SJCRH30 (cell line): Measurements from ENCODE around the gene MRPL55. TPM values are rescaled to one million over a fixed set of nuclear protein-coding genes. Genes with fewer than 3 reads are reported as not detected.
"Not testable (repeated sequence)": the region's sequence is repeated elsewhere in the genome, so short reads cannot be mapped to it uniquely, and the experiment has no call there.

ENCODE experiments used
- DNase-seq, 2 experiments: peaks; one replicate each; pipeline ENCODE4 v3.0.0-alpha.2; 2015 to 2020
- H3K27ac ChIP-seq: fragments of 250-450 bp; sonication (Bioruptor Pico); 2 replicates; pipeline ENCODE4 v1.5.1; 2020; ENCODE audit warnings: mild to moderate bottlenecking, moderate library complexity
- H3K27me3 ChIP-seq: fragments of 250-450 bp; sonication (Bioruptor Pico); 2 replicates; pipeline ENCODE4 v1.5.1; 2020; ENCODE audit warnings: mild to moderate bottlenecking, moderate library complexity
- H3K36me3 ChIP-seq: fragments of 250-450 bp; sonication (Bioruptor Pico); 2 replicates; pipeline ENCODE4 v1.5.1; 2020; ENCODE audit warnings: mild to moderate bottlenecking, moderate library complexity
- H3K4me1 ChIP-seq: fragments of 250-450 bp; sonication (Bioruptor Pico); 2 replicates; pipeline ENCODE4 v1.5.1; 2020; ENCODE audit warnings: mild to moderate bottlenecking, moderate library complexity
- H3K4me3 ChIP-seq: fragments of 250-450 bp; sonication (Bioruptor Pico); 2 replicates; pipeline ENCODE4 v1.5.1; 2020; ENCODE audit warnings: mild to moderate bottlenecking, moderate library complexity
- H3K9me3 ChIP-seq: fragments of 250-450 bp; sonication (Bioruptor Pico); replicated peaks from 2 replicates; pipeline ENCODE4 v1.5.1; 2020; ENCODE audit warnings: mild to moderate bottlenecking, moderate library complexity
- total RNA-seq: library from RNA; depleted of rRNA; stranded (reverse); fragments of >200 nt; shearing (Covaris generic); gene quantifications from 2 replicates; pipeline ENCODE4 v1.2.3, GENCODE V29; 2014

The MRPL55 gene
- total RNA-seq, 1 experiment from 2014 or later: 48.5 TPM

DNA sequence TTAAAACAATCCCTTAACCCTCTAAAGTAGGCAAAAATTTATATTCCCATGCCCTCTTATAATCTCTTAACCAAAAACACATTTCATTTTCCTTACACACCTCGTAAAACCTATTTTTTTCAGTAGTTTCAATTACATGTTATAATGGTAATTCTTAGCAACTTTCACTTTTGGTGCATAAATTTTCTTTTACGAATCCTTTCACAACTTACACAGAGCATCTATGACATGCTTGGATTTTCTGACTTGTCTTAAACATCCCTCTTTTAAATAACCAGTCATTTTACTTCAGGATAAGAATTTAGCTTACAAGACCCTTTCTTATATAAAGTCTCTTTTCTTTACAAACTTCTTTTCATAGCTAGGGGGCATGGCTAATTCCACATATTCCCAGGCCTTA is 8.9 kb upstream of the MRPL55 start:
- peaks cover 4% of the 10 kb centered on the region; the same call in 1 of the 2 replicates for H3K27me3 ChIP-seq
- peaks cover 4% of the 10 kb centered on the region for H3K9me3 ChIP-seq
- H3K4me1 ChIP-seq: no peaks in the 10 kb centered on the region
- no peak overlapping the region for H3K4me3 ChIP-seq
- no peak for DNase-seq
- H3K36me3 ChIP-seq: no peaks in the 10 kb centered on the region
- no peak overlapping the region for H3K27ac ChIP-seq

DNA sequence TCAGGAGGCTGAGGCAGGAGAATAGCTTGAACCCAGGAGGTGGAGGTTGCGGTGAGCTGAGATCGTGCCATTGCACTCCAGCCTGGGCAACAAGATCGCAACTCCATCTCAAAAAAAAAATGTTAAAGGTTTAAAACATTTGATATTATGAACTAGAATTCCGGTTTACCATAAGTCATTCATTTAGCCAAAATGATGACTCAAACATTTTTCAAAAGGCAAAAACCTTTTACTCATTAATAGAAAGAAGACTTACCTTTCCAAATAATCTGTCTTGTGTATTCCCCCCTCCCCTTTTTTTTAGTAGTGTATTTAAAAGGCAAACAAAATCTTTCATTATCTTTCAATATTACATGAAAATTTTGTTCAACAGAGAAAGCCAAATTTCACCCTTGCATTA is 8.2 kb upstream of the MRPL55 start:
- H3K4me1 ChIP-seq: no peaks in the 10 kb centered on the region
- no peaks in the 10 kb centered on the region for H3K27me3 ChIP-seq
- H3K27ac ChIP-seq: no peak overlapping the region
- H3K9me3 ChIP-seq: peaks cover 4% of the 10 kb centered on the region
- H3K4me3 ChIP-seq: no peak overlapping the region
- DNase-seq: no peak
- H3K36me3 ChIP-seq: no peaks in the 10 kb centered on the region

DNA sequence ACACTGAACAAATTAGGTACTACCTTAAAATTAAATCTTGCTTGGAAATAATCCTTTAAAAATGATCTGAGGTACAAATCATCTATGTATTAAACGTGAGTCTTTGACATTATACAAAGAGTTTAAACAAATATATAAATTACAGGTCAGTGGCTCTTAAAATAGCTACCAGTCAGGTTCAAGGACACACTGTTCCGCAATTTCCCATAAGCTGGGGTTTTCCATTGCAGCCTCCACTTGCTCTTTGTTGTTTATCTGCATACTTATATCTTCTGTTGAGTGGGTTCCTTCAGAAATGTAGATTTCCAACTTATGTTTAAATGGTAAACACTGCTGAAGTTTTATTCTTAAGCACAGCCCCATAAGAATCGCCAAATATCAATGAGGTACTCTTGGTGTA is 5.7 kb upstream of the MRPL55 start:
- H3K36me3 ChIP-seq: no peaks in the 10 kb centered on the region
- peaks cover 5% of the 10 kb centered on the region for H3K4me1 ChIP-seq
- H3K4me3 ChIP-seq: no peak overlapping the region
- no peak overlapping the region for H3K27ac ChIP-seq
- peaks cover 4% of the 10 kb centered on the region for H3K9me3 ChIP-seq
- H3K27me3 ChIP-seq: no peaks in the 10 kb centered on the region
- no peak for DNase-seq

DNA sequence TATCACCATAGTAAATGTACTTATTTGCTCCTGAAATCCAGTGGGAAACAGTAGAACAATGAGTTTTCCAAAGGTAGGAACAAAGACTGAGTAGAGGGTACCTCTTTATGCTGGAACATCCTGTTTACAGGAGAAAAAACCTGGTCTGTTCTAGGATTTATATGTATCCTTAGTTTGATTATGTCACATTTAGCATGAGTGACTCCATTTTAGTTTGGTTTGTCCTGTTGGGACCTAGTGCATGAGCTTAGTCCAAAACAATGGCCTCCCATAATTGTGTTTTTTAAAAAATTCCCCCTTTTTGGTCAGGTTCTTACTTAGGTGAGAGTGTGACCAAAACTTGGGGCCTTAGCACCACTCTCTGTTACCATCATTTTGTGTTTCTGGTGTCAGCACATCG is 3.5 kb upstream of the MRPL55 start:
- Histone ChIP-seq H3K9me3 (peaks cover 4% of the 10 kb centered on the region), H3K27me3 (no peaks in the 10 kb centered on the region), H3K4me3 (no peak overlapping the region), H3K36me3 (no peaks in the 10 kb centered on the region), H3K27ac (no peak overlapping the region), H3K4me1 (peaks cover 5% of the 10 kb centered on the region)
- DNase-seq: no peak

DNA sequence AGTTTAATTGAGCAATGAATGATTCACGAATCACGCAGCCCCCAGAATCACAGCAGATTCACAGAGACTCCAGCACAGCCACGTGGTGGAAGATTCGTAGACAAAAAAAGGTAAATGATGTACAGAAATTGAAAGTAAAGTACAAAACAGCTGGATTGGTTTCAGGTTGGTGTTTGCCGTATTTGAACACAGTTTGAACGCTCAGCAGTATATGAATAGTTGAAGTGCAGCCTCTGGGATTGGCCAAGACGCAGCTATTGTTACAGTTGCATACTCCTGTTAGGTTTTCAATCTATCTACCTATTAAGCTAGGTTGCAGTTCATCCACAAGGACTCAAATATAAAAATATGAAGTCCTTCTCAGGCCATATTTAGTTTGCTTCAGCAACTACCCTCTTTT is 3.1 kb upstream of the MRPL55 start:
- Histone ChIP-seq H3K4me3 (no peak overlapping the region), H3K4me1 (peaks cover 5% of the 10 kb centered on the region), H3K36me3 (no peaks in the 10 kb centered on the region), H3K9me3 (peaks cover under 1% of the 10 kb centered on the region), H3K27me3 (no peaks in the 10 kb centered on the region), H3K27ac (no peak overlapping the region)
- DNase-seq: no peak

DNA sequence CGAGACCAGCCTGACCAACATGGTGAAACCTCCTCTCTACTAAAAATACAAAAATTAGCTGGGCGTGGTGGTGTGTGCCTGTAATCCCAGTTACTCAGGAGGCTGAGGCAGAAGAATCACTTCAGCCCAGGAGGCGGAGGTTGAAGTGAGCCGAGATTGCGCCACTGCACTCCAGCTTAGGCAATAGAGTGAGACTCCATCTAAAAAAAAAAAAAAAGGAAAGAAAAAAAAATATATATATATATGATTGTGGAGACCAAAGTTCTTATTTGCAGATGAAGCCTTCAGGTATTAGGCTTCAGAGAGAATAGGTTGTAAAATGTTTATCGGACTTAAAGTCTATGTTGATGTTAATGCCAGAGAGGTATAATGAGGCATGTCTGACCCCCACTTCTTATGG is 2.2 kb upstream of the MRPL55 start:
- H3K4me1 ChIP-seq, H3K27me3 ChIP-seq, H3K36me3 ChIP-seq, H3K9me3 ChIP-seq, DNase-seq, H3K4me3 ChIP-seq, H3K27ac ChIP-seq: not testable (repeated sequence)

DNA sequence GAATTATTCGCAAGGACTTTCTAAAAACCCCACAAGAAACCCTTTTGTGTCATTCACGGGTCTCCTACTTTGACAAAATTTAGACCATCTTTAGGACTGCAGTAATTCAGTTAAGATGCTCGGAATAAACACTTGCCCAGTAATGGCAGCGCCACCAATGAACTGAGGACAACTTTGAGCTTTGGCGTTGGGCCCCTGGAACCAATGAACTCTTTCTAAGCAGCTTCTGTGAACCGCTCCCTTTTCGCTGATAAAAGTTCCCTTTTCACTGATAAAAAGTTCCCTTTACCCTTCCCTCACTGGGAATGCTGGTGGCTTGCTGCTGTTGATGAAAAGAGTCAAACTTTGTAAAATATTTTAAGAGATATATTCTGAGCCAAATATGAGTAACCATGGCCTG is 1.5 kb upstream of the MRPL55 start:
- H3K27me3 ChIP-seq: no peaks in the 10 kb centered on the region
- H3K36me3 ChIP-seq: 0 out of 2 replicates have a peak, but pooled peaks cover 2% of the 10 kb centered on the region
- H3K4me1 ChIP-seq: peaks cover 5% of the 10 kb centered on the region
- H3K27ac ChIP-seq: peak overlapping the region; percentile 91
- peak overlapping the region; percentile 94 for H3K4me3 ChIP-seq
- no peaks in the 10 kb centered on the region; the same call in none of the 2 replicates for H3K9me3 ChIP-seq
- DNase-seq: no peak

DNA sequence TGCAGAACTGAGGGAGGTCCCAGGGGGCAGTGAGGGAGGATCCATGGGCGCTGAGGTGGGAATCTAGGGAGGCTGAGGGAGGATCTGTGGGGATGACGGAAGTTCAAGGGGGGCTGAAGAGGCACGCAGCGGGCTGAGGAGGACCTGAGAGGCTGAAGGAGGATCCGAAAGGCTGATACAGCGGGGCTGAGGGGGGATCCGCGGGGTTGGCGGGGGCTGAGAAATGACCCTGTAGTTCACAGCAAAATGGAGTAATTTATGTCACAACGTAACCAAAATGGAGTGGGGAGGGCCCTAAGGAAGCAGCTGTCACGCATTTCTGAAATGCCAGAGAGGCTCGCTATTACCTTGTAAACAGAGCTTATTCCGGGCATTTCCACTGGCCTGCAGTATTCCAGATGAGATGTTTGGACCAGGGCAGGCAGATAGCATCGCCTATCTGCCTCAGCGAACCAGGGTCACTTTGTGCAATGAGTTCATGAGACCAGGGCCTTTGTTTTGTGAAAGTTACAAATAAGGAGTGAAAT is 926 bp upstream of the MRPL55 start:
- H3K27me3 ChIP-seq: no peaks in the 10 kb centered on the region
- DNase-seq: peak; percentile 75 to 76
- 0 out of 2 replicates have a peak, but pooled peaks cover 2% of the 10 kb centered on the region for H3K36me3 ChIP-seq
- H3K27ac ChIP-seq: peak overlapping the region; percentile 91
- no peaks in the 10 kb centered on the region; the same call in none of the 2 replicates for H3K9me3 ChIP-seq
- H3K4me3 ChIP-seq: peak overlapping the region; percentile 94
- H3K4me1 ChIP-seq: peaks cover 5% of the 10 kb centered on the region

DNA sequence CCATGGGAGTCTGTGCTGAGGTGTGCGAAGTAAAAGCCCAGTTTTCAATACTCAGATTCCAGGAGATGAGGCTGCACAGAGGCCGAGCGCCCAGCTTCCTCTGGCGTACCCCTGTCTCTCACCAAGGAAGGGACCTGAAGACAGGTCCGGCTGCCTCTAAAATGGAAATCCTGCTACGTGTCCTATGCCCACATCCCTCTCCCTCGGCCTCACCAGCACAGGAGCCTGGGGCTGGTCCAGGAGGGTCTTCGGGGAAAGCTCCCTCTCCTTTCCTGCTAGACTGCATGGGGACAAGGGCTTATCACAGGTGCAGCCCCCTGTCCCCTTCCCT is 392 bp downstream of the MRPL55 start:
- no peaks in the 10 kb centered on the region; the same call in none of the 2 replicates for H3K9me3 ChIP-seq
- 0 out of 2 replicates have a peak, but pooled peaks cover 2% of the 10 kb centered on the region for H3K36me3 ChIP-seq
- peak overlapping the region; percentile 94 for H3K4me3 ChIP-seq
- H3K27me3 ChIP-seq: no peaks in the 10 kb centered on the region
- no peak for DNase-seq
- H3K4me1 ChIP-seq: peaks cover 5% of the 10 kb centered on the region
- peak overlapping the region; percentile 91 for H3K27ac ChIP-seq

DNA sequence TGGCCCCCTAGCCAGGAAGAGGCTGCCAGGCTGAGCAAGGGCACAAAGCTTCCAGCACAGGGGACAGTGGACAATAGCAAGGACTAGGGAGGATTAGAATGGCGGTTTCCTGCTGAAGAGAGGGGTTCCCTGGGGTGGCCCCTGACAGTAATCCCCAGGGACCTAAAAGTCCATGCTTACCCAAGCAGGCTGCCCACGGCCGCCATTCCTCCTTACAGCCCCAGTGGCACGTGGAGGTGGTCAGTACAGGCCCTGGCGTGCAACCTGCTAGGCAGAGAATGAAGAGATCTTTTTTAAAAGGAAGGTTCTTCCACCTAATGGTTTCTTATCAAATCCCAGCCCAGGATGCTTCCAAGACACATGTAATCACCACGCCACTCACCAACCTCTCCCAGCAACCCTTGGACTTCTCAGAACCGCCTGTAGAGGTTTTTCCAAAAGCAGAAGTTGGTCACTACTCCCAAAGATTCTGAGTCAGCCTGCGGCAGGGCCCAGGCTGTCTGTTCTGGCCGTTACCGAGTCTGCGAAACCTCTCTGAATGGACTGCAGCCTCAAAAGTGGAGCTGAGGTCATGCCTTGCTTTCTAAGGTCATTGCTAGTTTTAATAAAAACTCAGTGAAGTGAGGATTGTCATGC is 926 bp downstream of the MRPL55 start:
- H3K27ac ChIP-seq: no peak overlapping the region

DNA sequence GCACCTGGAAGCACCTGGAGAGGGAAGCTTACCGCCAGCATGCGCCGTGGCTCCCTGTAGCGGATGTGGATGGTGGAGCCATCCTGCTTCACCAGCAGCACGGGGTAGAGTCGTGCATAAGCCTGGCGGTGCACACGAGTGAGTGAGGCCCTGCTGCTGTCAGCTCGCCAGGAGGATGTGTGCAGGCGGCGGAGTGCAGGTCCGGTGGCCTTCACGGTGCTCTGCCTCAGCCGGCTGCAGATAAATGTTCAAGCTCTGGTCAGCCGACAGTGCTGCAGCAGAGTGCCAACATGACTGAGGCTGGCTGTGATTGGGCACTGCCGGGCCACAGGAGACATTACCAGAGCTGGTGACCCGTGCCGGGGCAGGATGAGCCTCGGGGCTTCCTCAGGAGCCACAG is 1.5 kb downstream of the MRPL55 start:
- Histone ChIP-seq H3K36me3 (0 out of 2 replicates have a peak, but pooled peaks cover 2% of the 10 kb centered on the region), H3K27me3 (no peaks in the 10 kb centered on the region), H3K9me3 (no peaks in the 10 kb centered on the region; the same call in 1 of the 2 replicates), H3K27ac (no peak overlapping the region), H3K4me1 (peaks cover 5% of the 10 kb centered on the region), H3K4me3 (no peak overlapping the region)
- DNase-seq: no peak

More for the DNA sequence above, 926 bp downstream of the MRPL55 start:
- no peaks in the 10 kb centered on the region for H3K27me3 ChIP-seq
- peaks cover 5% of the 10 kb centered on the region for H3K4me1 ChIP-seq
- no peak for DNase-seq
- peak overlapping the region; percentile 94 for H3K4me3 ChIP-seq
- H3K9me3 ChIP-seq: no peaks in the 10 kb centered on the region; the same call in 1 of the 2 replicates
- H3K36me3 ChIP-seq: 0 out of 2 replicates have a peak, but pooled peaks cover 2% of the 10 kb centered on the region

DNA sequence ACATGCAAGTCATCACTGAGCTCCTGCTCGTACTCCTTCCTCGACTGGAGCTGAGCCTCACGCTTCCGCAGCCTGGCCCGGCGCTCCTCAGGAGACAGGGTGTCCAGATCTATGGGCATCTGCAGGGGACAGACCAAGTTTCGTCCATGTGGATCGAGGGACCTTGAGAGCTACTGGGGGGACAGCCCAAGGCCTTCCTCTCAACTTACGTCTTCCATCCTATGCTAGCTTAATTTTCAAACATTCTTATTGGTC is 2.4 kb downstream of the MRPL55 start:
- Histone ChIP-seq H3K27me3 (no peaks in the 10 kb centered on the region), H3K4me1 (peaks cover 5% of the 10 kb centered on the region), H3K4me3 (no peak overlapping the region), H3K9me3 (no peaks in the 10 kb centered on the region), H3K36me3 (0 out of 2 replicates have a peak, but pooled peaks cover 2% of the 10 kb centered on the region), H3K27ac (no peak overlapping the region)
- DNase-seq: no peak

DNA sequence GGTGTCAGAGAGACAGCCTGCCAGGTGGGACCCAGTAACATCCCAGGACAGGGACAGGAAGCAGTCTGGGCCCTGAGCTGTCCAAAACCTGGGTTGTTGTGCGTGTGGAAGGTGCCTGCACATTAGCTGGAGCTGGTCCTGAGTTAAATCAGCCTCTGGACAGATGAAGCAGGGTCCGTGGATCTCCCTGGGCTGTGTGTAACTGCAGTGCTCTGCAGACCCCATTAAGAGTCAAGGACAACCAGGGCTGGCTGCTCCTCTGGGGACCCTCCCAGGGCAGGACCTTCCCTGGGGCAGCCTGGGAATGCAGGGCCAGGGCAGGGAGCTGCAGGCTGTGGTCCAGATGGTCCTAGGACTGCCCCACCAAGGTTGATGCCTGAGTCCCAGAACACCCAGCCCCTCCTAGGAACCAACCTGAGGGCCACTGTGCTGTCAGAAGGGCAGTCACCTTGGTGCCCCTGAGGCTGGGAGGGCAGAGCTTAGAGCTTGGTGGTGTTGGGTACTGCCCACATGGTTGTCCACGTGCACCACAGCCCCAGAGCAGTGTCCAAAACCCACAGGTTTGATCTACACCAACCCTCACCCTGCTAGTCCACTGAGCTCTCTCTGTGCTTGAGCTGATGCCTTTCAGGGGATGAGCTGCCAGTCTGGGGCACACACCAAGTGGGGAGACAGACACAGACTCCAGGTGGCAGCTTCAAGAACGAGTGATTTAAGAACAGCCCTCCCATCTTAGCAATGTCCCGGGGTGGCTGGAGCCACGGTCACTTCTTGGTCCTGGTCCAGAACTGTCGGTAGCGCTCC is 2.9 kb downstream of the MRPL55 start:
- Histone ChIP-seq H3K27ac (no peak overlapping the region), H3K36me3 (peaks cover 7% of the 10 kb centered on the region), H3K4me3 (no peak overlapping the region), H3K9me3 (no peaks in the 10 kb centered on the region), H3K27me3 (no peaks in the 10 kb centered on the region), H3K4me1 (peaks cover 5% of the 10 kb centered on the region)
- DNase-seq: no peak

DNA sequence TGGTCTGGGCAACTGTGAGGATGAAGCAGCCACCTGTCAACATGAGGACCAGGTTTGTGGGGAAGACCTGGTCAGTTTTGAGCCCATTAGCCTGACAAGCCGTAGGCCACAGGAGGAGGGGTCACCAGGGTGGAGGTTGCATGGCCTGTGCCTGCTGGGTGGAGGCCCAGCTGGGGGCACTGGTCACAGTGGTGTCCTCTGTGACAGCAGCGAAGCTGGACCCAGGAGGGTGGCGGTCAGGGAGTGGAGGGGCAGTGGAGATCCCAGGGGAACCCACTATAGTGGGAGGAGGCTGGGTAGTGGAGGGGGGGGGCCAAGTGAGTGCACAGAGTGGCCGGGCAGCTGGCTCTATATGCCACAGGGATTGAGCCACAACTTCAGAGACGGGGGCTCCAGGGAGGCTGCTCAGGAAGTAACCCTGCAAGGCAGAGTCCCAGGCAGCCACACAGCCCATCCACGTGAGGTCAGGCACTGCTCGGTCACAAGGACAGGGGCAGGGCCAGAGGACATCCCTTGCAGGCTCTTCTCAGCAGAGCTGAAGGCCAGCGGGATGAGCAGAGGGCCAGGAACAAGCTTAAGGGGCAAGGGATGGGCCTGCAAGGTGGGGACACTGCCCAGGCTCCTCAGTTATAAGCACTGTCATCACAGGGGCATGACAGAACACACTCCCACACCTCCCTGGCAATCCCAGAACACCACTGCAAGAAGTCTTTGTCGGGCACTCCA is 3.7 kb downstream of the MRPL55 start:
- Histone ChIP-seq H3K9me3 (no peaks in the 10 kb centered on the region), H3K27ac (no peak overlapping the region), H3K27me3 (no peaks in the 10 kb centered on the region), H3K4me1 (peaks cover 3% of the 10 kb centered on the region), H3K4me3 (no peak overlapping the region), H3K36me3 (peaks cover 14% of the 10 kb centered on the region)
- no peak for DNase-seq
